ENCODE results near the gene PACSIN3. TPM values are rescaled to one million over a fixed set of nuclear protein-coding genes. Genes with fewer than 3 reads are reported as not detected.

Gene PACSIN3
- total and polyA plus RNA-seq, 2 of the 13 experiments (the other 11 are each of a cell fraction or from before 2014, with no cell fraction given): 47.9 to 93.3 TPM

GRCh38 chr11:47216121-47216798, 30.0 kb upstream of the PACSIN3 start (continued):
- TF ChIP-seq ZNF550 (CRISPR knock-in tag; IDR thresholded peaks at IDR 0.05; ENCODE audit: borderline replicate concordance) (no peak), DMAP1 (CRISPR knock-in tag; IDR thresholded peaks at IDR 0.05) (0 out of 2 replicates have a peak, but pooled peaks have one; percentile 26), MEF2D (CRISPR knock-in tag; IDR thresholded peaks at IDR 0.05) (no peak), AKAP8 (CRISPR knock-in tag; IDR thresholded peaks at IDR 0.05) (no peak), SP2 (CRISPR knock-in tag; IDR thresholded peaks at IDR 0.05) (no peak), ZNF629 (CRISPR knock-in tag; conservative IDR thresholded peaks at IDR 0.05) (no peak), ZNF703 (CRISPR knock-in tag; IDR thresholded peaks at IDR 0.05; ENCODE audit: borderline replicate concordance) (no peak), PPARG (CRISPR knock-in tag; conservative IDR thresholded peaks at IDR 0.05) (peak; percentile 86), SOX13 (IDR thresholded peaks at IDR 0.05) (no peak), SOX13 (CRISPR knock-in tag; conservative IDR thresholded peaks at IDR 0.05 in 1 of 2, IDR thresholded peaks at IDR 0.05 in 1 of 2) (peak in 1 of 2 experiments; percentile 34; a peak in 1 of 4 replicates), ZBTB21 (CRISPR knock-in tag; IDR thresholded peaks at IDR 0.05) (no peak), ZNF7 (CRISPR knock-in tag; IDR thresholded peaks at IDR 0.05) (no peak), ZNF20 (CRISPR knock-in tag; IDR thresholded peaks at IDR 0.05) (no peak), ZNF547 (CRISPR knock-in tag; IDR thresholded peaks at IDR 0.05) (no peak), PCBP1 (IDR thresholded peaks at IDR 0.05; ENCODE audit: borderline replicate concordance, low read depth, low read length) (no peak), MAX (IDR thresholded peaks at IDR 0.05) (peak; percentile 43; the same call in 1 of the 2 replicates), AGO1 (IDR thresholded peaks at IDR 0.05; ENCODE audit: low read depth, low read length, poor library complexity, severe bottlenecking) (no peak), MTF2 (CRISPR knock-in tag; IDR thresholded peaks at IDR 0.05; ENCODE audit: borderline replicate concordance) (no peak), ZNF766 (CRISPR knock-in tag; IDR thresholded peaks at IDR 0.05; ENCODE audit: borderline replicate concordance) (no peak), ZNF800 (CRISPR knock-in tag; IDR thresholded peaks at IDR 0.05) (no peak), ZNF850 (CRISPR knock-in tag; conservative IDR thresholded peaks at IDR 0.05) (no peak), FOXC1 (CRISPR knock-in tag; IDR thresholded peaks at IDR 0.05; ENCODE audit: borderline replicate concordance) (no peak), ZNF589 (CRISPR knock-in tag; conservative IDR thresholded peaks at IDR 0.05) (no peak)
- TF ChIP-seq, protein P1, sequence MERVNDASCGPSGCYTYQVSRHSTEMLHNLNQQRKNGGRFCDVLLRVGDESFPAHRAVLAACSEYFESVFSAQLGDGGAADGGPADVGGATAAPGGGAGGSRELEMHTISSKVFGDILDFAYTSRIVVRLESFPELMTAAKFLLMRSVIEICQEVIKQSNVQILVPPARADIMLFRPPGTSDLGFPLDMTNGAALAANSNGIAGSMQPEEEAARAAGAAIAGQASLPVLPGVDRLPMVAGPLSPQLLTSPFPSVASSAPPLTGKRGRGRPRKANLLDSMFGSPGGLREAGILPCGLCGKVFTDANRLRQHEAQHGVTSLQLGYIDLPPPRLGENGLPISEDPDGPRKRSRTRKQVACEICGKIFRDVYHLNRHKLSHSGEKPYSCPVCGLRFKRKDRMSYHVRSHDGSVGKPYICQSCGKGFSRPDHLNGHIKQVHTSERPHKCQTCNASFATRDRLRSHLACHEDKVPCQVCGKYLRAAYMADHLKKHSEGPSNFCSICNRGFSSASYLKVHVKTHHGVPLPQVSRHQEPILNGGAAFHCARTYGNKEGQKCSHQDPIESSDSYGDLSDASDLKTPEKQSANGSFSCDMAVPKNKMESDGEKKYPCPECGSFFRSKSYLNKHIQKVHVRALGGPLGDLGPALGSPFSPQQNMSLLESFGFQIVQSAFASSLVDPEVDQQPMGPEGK (CRISPR knock-in tag; IDR thresholded peaks at IDR 0.05): peak; percentile 65
- TF ChIP-seq, protein P2, sequence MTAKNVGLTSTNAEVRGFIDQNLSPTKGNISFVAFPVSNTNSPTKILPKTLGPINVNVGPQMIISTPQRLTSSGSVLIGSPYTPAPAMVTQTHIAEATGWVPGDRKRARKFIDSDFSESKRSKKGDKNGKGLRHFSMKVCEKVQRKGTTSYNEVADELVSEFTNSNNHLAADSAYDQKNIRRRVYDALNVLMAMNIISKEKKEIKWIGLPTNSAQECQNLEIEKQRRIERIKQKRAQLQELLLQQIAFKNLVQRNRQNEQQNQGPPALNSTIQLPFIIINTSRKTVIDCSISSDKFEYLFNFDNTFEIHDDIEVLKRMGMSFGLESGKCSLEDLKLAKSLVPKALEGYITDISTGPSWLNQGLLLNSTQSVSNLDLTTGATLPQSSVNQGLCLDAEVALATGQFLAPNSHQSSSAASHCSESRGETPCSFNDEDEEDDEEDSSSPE (CRISPR knock-in tag; IDR thresholded peaks at IDR 0.05): 0 out of 2 replicates have a peak, but pooled peaks have one; percentile 25
- TF ChIP-seq, protein P3, sequence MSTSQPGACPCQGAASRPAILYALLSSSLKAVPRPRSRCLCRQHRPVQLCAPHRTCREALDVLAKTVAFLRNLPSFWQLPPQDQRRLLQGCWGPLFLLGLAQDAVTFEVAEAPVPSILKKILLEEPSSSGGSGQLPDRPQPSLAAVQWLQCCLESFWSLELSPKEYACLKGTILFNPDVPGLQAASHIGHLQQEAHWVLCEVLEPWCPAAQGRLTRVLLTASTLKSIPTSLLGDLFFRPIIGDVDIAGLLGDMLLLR (CRISPR knock-in tag; IDR thresholded peaks at IDR 0.05): no peak
